IMR-90 (cell line): Measurements from ENCODE around the gene EME2. TPM values are rescaled to one million over a fixed set of nuclear protein-coding genes. Genes with fewer than 3 reads are reported as not detected.

Experiments used
- ATAC-seq: fragments of 200-7000 bp; cut with Tn5 transposase; 2 replicates; pipeline ENCODE4 v1.9.1; 2020; ENCODE audit warnings: low read depth, mild to moderate bottlenecking, moderate library complexity
- BruUV-seq: library from RNA; stranded (reverse); fragments of 400-500 nt; replicated peaks from 2 replicates; lab custom pipeline; 2021; lab: Mats Ljungman, UMichigan
- CTCF ChIA-PET: fragments of 300-600 bp; formaldehyde crosslinking; extraction: SDS; loops from one replicate; lab custom pipeline; 2021; ENCODE audit warnings: antibody characterized with exemption; lab: Yijun Ruan, JAX
- POLR2A ChIA-PET: fragments of 300-600 bp; sonication (Branson Sonifier 250); formaldehyde crosslinking; loops from one replicate; lab custom pipeline; 2022; ENCODE audit warnings: antibody characterized with exemption; ENCODE audit not compliant: unreplicated experiment; lab: Charles Lee
- DNase-seq: peaks from one replicate; pipeline ENCODE4 v3.0.0; 2013
- H2AFZ ChIP-seq: replicated peaks from 2 replicates; pipeline ENCODE3; 2013; ENCODE audit warnings: low read length, mild to moderate bottlenecking; ENCODE audit not compliant: poor library complexity
- H2AK5ac ChIP-seq: 2 replicates; pipeline ENCODE4 v1.6.1; 2013; ENCODE audit warnings: low read depth, low read length, inconsistent platforms
- H2AK9ac ChIP-seq: replicated peaks from 2 replicates; pipeline ENCODE3; 2013; ENCODE audit warnings: mild to moderate bottlenecking, low read depth, low read length, moderate library complexity; ENCODE audit not compliant: poor library complexity
- H2BK120ac ChIP-seq: 2 replicates; pipeline ENCODE4 v1.6.1; 2013; ENCODE audit warnings: low read depth, low read length, inconsistent platforms
- H2BK15ac ChIP-seq: 3 replicates; pipeline ENCODE4 v1.6.1; 2013; ENCODE audit warnings: low read depth, low read length, inconsistent platforms
- H2BK20ac ChIP-seq: 2 replicates; pipeline ENCODE4 v1.6.1; 2013; ENCODE audit warnings: low read depth, mild to moderate bottlenecking, inconsistent platforms, low read length, moderate library complexity
- H2BK5ac ChIP-seq: 2 replicates; pipeline ENCODE4 v1.6.1; 2013; ENCODE audit warnings: mild to moderate bottlenecking, low read depth, low read length, inconsistent platforms; ENCODE audit not compliant: poor library complexity, severe bottlenecking
- H3K14ac ChIP-seq: replicated peaks from 2 replicates; pipeline ENCODE4 v1.6.1; 2013; ENCODE audit warnings: low read depth, low read length, inconsistent platforms
- H3K18ac ChIP-seq: 2 replicates; pipeline ENCODE4 v1.6.1; 2013; ENCODE audit warnings: low read depth, low read length, control low read depth
- H3K23ac ChIP-seq: 2 replicates; pipeline ENCODE4 v1.6.1; 2013; ENCODE audit warnings: low read depth, low read length, inconsistent platforms
- H3K27ac ChIP-seq: 2 replicates; pipeline ENCODE4 v1.5.1; 2013; ENCODE audit warnings: mild to moderate bottlenecking, control low read depth, low read length; ENCODE audit not compliant: insufficient read depth
- H3K27me3 ChIP-seq: 2 replicates; pipeline ENCODE4 v1.6.1; 2013; ENCODE audit warnings: low read length; ENCODE audit not compliant: control insufficient read depth, insufficient read depth
- H3K36me3 ChIP-seq: 2 replicates; pipeline ENCODE4 v1.6.1; 2013; ENCODE audit warnings: low read length, mixed read lengths; ENCODE audit not compliant: control insufficient read depth, insufficient read depth
- H3K4ac ChIP-seq: 2 replicates; pipeline ENCODE4 v1.6.1; 2013; ENCODE audit warnings: low read depth, low read length, inconsistent platforms
- H3K4me1 ChIP-seq: 2 replicates; pipeline ENCODE4 v1.6.1; 2013; ENCODE audit warnings: low read length, mixed read lengths; ENCODE audit not compliant: control insufficient read depth, insufficient read depth
- H3K4me2 ChIP-seq: 2 replicates; pipeline ENCODE4 v1.6.1; 2013; ENCODE audit warnings: low read depth, mild to moderate bottlenecking, control low read depth, low read length, moderate library complexity
- H3K4me3 ChIP-seq: 2 replicates; pipeline ENCODE4 v1.5.1; 2013; ENCODE audit warnings: low read depth, mild to moderate bottlenecking, control low read depth, low read length, moderate library complexity; ENCODE audit not compliant: insufficient read depth
- H3K56ac ChIP-seq: 2 replicates; pipeline ENCODE4 v1.6.1; 2013; ENCODE audit warnings: low read length, inconsistent platforms; ENCODE audit not compliant: insufficient read depth; ENCODE audit errors: extremely low read depth
- H3K79me1 ChIP-seq, 2 experiments: 2 replicates each; pipeline ENCODE4 v1.6.1; 2013; ENCODE audit warnings: low read length in 2 of 2, inconsistent platforms in 1 of 2, low read depth in 1 of 2
- H3K9ac ChIP-seq: 2 replicates; pipeline ENCODE4 v1.6.1; 2013; ENCODE audit warnings: low read depth, low read length, control low read depth
- H3K9me1 ChIP-seq: 2 replicates; pipeline ENCODE4 v1.6.1; 2013; ENCODE audit warnings: low read length, inconsistent platforms; ENCODE audit not compliant: insufficient read depth
- H3K9me3 ChIP-seq: 2 replicates; pipeline ENCODE4 v1.6.1; 2013; ENCODE audit warnings: low read length; ENCODE audit not compliant: control insufficient read depth, insufficient read depth
- H4K20me1 ChIP-seq: 2 replicates; pipeline ENCODE4 v1.6.1; 2013; ENCODE audit warnings: low read length, inconsistent platforms; ENCODE audit not compliant: insufficient read depth
- H4K5ac ChIP-seq: 2 replicates; pipeline ENCODE4 v1.6.1; 2013; ENCODE audit warnings: mild to moderate bottlenecking, low read depth, low read length, control low read depth
- H4K8ac ChIP-seq, 2 experiments: 2 replicates each; pipeline ENCODE4 v1.6.1; 2013; ENCODE audit warnings: low read depth in 2 of 2, low read length in 2 of 2, control low read depth in 1 of 2, inconsistent platforms in 1 of 2
- H4K91ac ChIP-seq: 2 replicates; pipeline ENCODE4 v1.6.1; 2013; ENCODE audit warnings: low read depth, low read length, inconsistent platforms; ENCODE audit not compliant: insufficient read depth
- BHLHE40 ChIP-seq: fragments of 150-350 bp; IDR thresholded peaks from 2 replicates; pipeline ENCODE4 v1.6.1; 2016; ENCODE audit warnings: mild to moderate bottlenecking, low read depth, low read length
- CEBPB ChIP-seq: IDR thresholded peaks from 2 replicates; pipeline ENCODE4 v1.6.1; 2012; ENCODE audit warnings: low read depth, low read length, improper control_type of control experiment
- CTCF ChIP-seq: conservative IDR thresholded peaks from 2 replicates; pipeline ENCODE4 v1.5.1; 2012; ENCODE audit warnings: mild to moderate bottlenecking, low read depth, low read length, improper control_type of control experiment
- ELK1 ChIP-seq: fragments of 150-350 bp; IDR thresholded peaks from 2 replicates; pipeline ENCODE4 v1.6.1; 2016; ENCODE audit warnings: low read depth, mild to moderate bottlenecking, low read length, moderate library complexity, borderline replicate concordance
- FOS ChIP-seq: fragments of 150-350 bp; IDR thresholded peaks from 2 replicates; pipeline ENCODE4 v1.6.1; 2016; ENCODE audit warnings: low read depth, low read length
- MAFK ChIP-seq: IDR thresholded peaks from 2 replicates; pipeline ENCODE4 v1.6.1; 2012; ENCODE audit warnings: low read depth, low read length, improper control_type of control experiment
- MAZ ChIP-seq: IDR thresholded peaks from 2 replicates; pipeline ENCODE4 v1.6.1; 2012; ENCODE audit warnings: low read depth, mild to moderate bottlenecking, low read length, improper control_type of control experiment, moderate library complexity, borderline replicate concordance
- NFE2L2 ChIP-seq: fragments of 150-350 bp; IDR thresholded peaks from 2 replicates; pipeline ENCODE4 v1.6.1; 2016; ENCODE audit warnings: low read depth, mild to moderate bottlenecking, low read length
- POLR2A ChIP-seq: IDR thresholded peaks from 2 replicates; pipeline ENCODE4 v1.6.1; 2012; ENCODE audit warnings: mild to moderate bottlenecking, low read depth, low read length
- RAD21 ChIP-seq: IDR thresholded peaks from 2 replicates; pipeline ENCODE4 v1.6.1; 2012; ENCODE audit warnings: low read length, improper control_type of control experiment
- RCOR1 ChIP-seq: IDR thresholded peaks from 2 replicates; pipeline ENCODE4 v1.6.1; 2012; ENCODE audit warnings: mild to moderate bottlenecking, low read length, improper control_type of control experiment; ENCODE audit not compliant: insufficient replicate concordance
- SMC3 ChIP-seq: fragments of 150-350 bp; IDR thresholded peaks from 2 replicates; pipeline ENCODE4 v1.6.1; 2016; ENCODE audit warnings: low read depth, mild to moderate bottlenecking, antibody characterized with exemption, low read length, moderate library complexity
- whole genome bisulfite sequencing, 2 experiments: methylation state at CpG; one replicate each; pipeline versions ENCODE4 v1.1.5 to v1.1.7; 2013; ENCODE audit warnings: missing lambda C conversion rate in 2 of 2; ENCODE audit not compliant: insufficient read length in 1 of 2; ENCODE audit errors: extremely low coverage in 2 of 2; 5-methylcytosine and 5-hydroxymethylcytosine counted together
- dilution Hi-C: fragments of 300-500 bp; cut with HindIII; formaldehyde crosslinking; loops from one replicate; pipeline ENCODE4 v1.14.3; 2018; ENCODE audit warnings: low sequenced_read_pairs; ENCODE audit not compliant: unreplicated experiment
- in situ Hi-C: fragments of 300-500 bp; cut with MboI; formaldehyde crosslinking; loops from 3 replicates; pipeline ENCODE4 v1.14.3; 2019; ENCODE audit warnings: low sequenced_read_pairs, inconsistent platforms, mixed read lengths
- intact Hi-C: fragments of 100-400 bp; cut with micrococcal nuclease; formaldehyde crosslinking; loops from 2 replicates; pipeline ENCODE4 v1.10.0; 2022
- polyA plus RNA-seq, 3 experiments: library from polyadenylated mRNA; depleted of rRNA; stranded (reverse); fragments of >200 nt; gene quantifications; 2 replicates each; pipeline ENCODE4 v1.2.3, GENCODE V29; 2012; ENCODE audit warnings: low replicate concordance in 1 of 3
- total RNA-seq: library from RNA; depleted of rRNA; stranded (reverse); fragments of >200 nt; gene quantifications from 2 replicates; pipeline ENCODE4 v1.2.3, GENCODE V29; 2012

Gene EME2
- total and polyA plus RNA-seq, 2 of the 4 experiments (the other 2 are of a cell fraction): 1.3 to 9.6 TPM

- H2AK9ac ChIP-seq: no peak overlapping the region
- TF ChIP-seq SMC3 (no peak), CEBPB (no peak), BHLHE40 (no peak), ELK1 (no peak), RCOR1 (no peak), NFE2L2 (no peak), POLR2A (no peak), FOS (no peak), RAD21 (no peak), MAZ (no peak), CTCF (no peak), MAFK (no peak)
- no peak overlapping the region for H3K14ac ChIP-seq
- no peaks in the 10 kb centered on the region for H4K20me1 ChIP-seq
- no peak for DNase-seq
- no peaks in the 10 kb centered on the region for H3K27me3 ChIP-seq
- H2BK15ac ChIP-seq: no peak overlapping the region
- H3K18ac ChIP-seq: no peak overlapping the region
- no TSS peak for BruUV-seq
- H3K36me3 ChIP-seq: peaks cover 19% of the 10 kb centered on the region; the same call in 1 of the 2 replicates
- no peak overlapping the region for H2BK120ac ChIP-seq
- H2AFZ ChIP-seq: no peak overlapping the region
- 78% methylated on average over 13 of the region's 28 CpGs; no CpG with 5 or more reads in 1 of the 2 experiments for WGBS, 2 experiments
- no peaks in the 10 kb centered on the region for H3K9me3 ChIP-seq
- ATAC-seq: no peak
- no peak overlapping the region for H3K23ac ChIP-seq
- H2BK5ac ChIP-seq: no peak overlapping the region
- H3K79me1 ChIP-seq: 0 out of 4 replicates have a peak, but pooled peaks cover 0 to 2% of the 10 kb centered on the region in 2 experiments
- no peak overlapping the region for H2AK5ac ChIP-seq
- H2BK20ac ChIP-seq: no peak overlapping the region
- no peaks in the 10 kb centered on the region for H3K9me1 ChIP-seq
- dilution Hi-C loops: no loop called here
- H4K8ac ChIP-seq: no peak overlapping the region
- CTCF ChIA-PET: no interaction called here
- POLR2A ChIA-PET: no interaction called here
- no peak overlapping the region for H3K27ac ChIP-seq
- no peak overlapping the region for H4K5ac ChIP-seq
- in situ Hi-C loops: no loop called here
- no peak overlapping the region for H3K4me3 ChIP-seq
- H3K56ac ChIP-seq: no peak overlapping the region
- H3K4me2 ChIP-seq: no peak overlapping the region
- no peak overlapping the region for H3K4ac ChIP-seq
- no peak overlapping the region for H3K9ac ChIP-seq
- no peak overlapping the region for H4K91ac ChIP-seq
- peaks cover 4% of the 10 kb centered on the region; the same call in 1 of the 2 replicates for H3K4me1 ChIP-seq
- intact Hi-C loops: no loop called here
These were observed 36.7 kb downstream of the EME2 start for GRCh38 chr16:1809281-1809801.
